GM12878 (cell line): ENCODE measurements around the gene FGF23. TPM values are rescaled to one million over a fixed set of nuclear protein-coding genes. Genes with fewer than 3 reads are reported as not detected.

Experiments
- ATAC-seq: fragments of 200-7000 bp; cut with Tn5 transposase; 3 replicates; pipeline ENCODE4 v1.9.1; 2020; ENCODE audit warnings: mild to moderate bottlenecking, moderate library complexity
- BruUV-seq: library from RNA; stranded (reverse); fragments of 400-500 nt; replicated peaks from 2 replicates; lab custom pipeline; 2021; lab: Mats Ljungman, UMichigan
- CTCF ChIA-PET: fragments of 300-600 bp; sonication (Branson Sonifier 250); formaldehyde crosslinking; extraction: SDS; loops from one replicate; lab custom pipeline; 2021; ENCODE audit warnings: inconsistent platforms; lab: Yijun Ruan, JAX
- POLR2A ChIA-PET: fragments of 350-600 bp; formaldehyde crosslinking; extraction: SDS; loops from one replicate; lab custom pipeline; 2021; ENCODE audit warnings: inconsistent platforms; lab: Charles Lee
- RAD21 ChIA-PET: fragments of 300-600 bp; sonication (Branson Sonifier 250); formaldehyde crosslinking; loops from one replicate; lab custom pipeline; 2023; ENCODE audit warnings: antibody characterized with exemption; ENCODE audit not compliant: unreplicated experiment; lab: Charles Lee
- SMC1A ChIA-PET: fragments of 300-600 bp; sonication (Branson Sonifier 250); formaldehyde crosslinking; loops from one replicate; lab custom pipeline; 2023; ENCODE audit not compliant: unreplicated experiment, uncharacterized antibody; lab: Charles Lee
- DNase-seq: peaks from one replicate; pipeline ENCODE4 v3.0.0-alpha.2; 2011; ENCODE audit warnings: low read depth, low spot score
- FAIRE-seq: peaks from 3 replicates; lab custom pipeline; 2011; peaks lifted over from hg19 to GRCh38; lab: Jason Lieb, UNC
- H2AFZ ChIP-seq: 2 replicates; pipeline ENCODE4 v1.6.0; 2011; ENCODE audit warnings: low read depth, low read length, control low read depth; ENCODE audit not compliant: control insufficient read depth
- H3K27ac ChIP-seq: 2 replicates; pipeline ENCODE4 v1.5.1; 2011; ENCODE audit warnings: control low read depth; ENCODE audit not compliant: control insufficient read depth, insufficient read depth
- H3K27me3 ChIP-seq, 2 experiments: replicated peaks in 1 of 2; 2 replicates each; pipeline versions ENCODE4 v1.6.0 to v1.6.1; 2011; ENCODE audit warnings: low read length in 1 of 2; ENCODE audit not compliant: control insufficient read depth in 2 of 2, insufficient read depth in 2 of 2
- H3K36me3 ChIP-seq, 2 experiments: 2 replicates each; pipeline ENCODE4 v1.5.1; 2011; ENCODE audit warnings: low read length in 1 of 2; ENCODE audit not compliant: control insufficient read depth in 2 of 2, insufficient read depth in 2 of 2
- H3K4me1 ChIP-seq: 2 replicates; pipeline ENCODE4 v1.6.1; 2011; ENCODE audit warnings: mild to moderate bottlenecking, low read length, moderate library complexity, mixed read lengths; ENCODE audit not compliant: control insufficient read depth, insufficient read depth
- H3K4me2 ChIP-seq: 2 replicates; pipeline ENCODE4 v1.6.0; 2011; ENCODE audit warnings: control low read depth; ENCODE audit not compliant: control insufficient read depth, insufficient read depth
- H3K4me3 ChIP-seq: fragments of 200-600 bp; sonication (generic); 2 replicates; pipeline ENCODE4 v1.5.1; 2016
- H3K79me2 ChIP-seq: 2 replicates; pipeline ENCODE4 v1.6.0; 2011; ENCODE audit warnings: low read length; ENCODE audit not compliant: control insufficient read depth, insufficient read depth
- H3K9ac ChIP-seq: 2 replicates; pipeline ENCODE4 v1.8.0; 2011; ENCODE audit warnings: low read length, control low read depth, mixed read lengths; ENCODE audit not compliant: control insufficient read depth, insufficient read depth
- H3K9me3 ChIP-seq: replicated peaks from 3 replicates; pipeline ENCODE4 v1.5.1; 2011; ENCODE audit warnings: mild to moderate bottlenecking, low read length; ENCODE audit not compliant: control insufficient read depth, insufficient read depth
- H4K20me1 ChIP-seq: 2 replicates; pipeline ENCODE4 v1.6.0; 2011; ENCODE audit not compliant: control insufficient read depth, insufficient read depth
- CHD4 ChIP-seq: fragments of 200-600 bp; sonication (generic); IDR thresholded peaks from 2 replicates; pipeline ENCODE4 v1.6.1; 2016; ENCODE audit warnings: mild to moderate bottlenecking
- CREM ChIP-seq: IDR thresholded peaks from 2 replicates; pipeline ENCODE4 v1.6.1; 2014; ENCODE audit warnings: antibody characterized with exemption, low read depth
- E2F8 ChIP-seq: fragments of 450-650 bp; IDR thresholded peaks from 2 replicates; pipeline ENCODE4 v1.6.1; 2018; ENCODE audit warnings: mild to moderate bottlenecking, low read depth, moderate library complexity; ENCODE audit not compliant: partially characterized antibody
- EGR1 ChIP-seq, 2 experiments: IDR thresholded peaks; 1 replicate in 1 of 2; 2 replicates in 1 of 2; pipeline ENCODE4 v1.6.1; 2011 to 2012; ENCODE audit warnings: low read depth in 2 of 2, low read length in 2 of 2, borderline replicate concordance in 1 of 2, mild to moderate bottlenecking in 1 of 2, moderate library complexity in 1 of 2
- POLR2A ChIP-seq: IDR thresholded peaks from 2 replicates; pipeline ENCODE4 v1.6.1; 2011; ENCODE audit warnings: low read depth, mild to moderate bottlenecking, low read length
- RAD21 ChIP-seq: IDR thresholded peaks from 2 replicates; pipeline ENCODE4 v1.6.1; 2011; ENCODE audit warnings: mild to moderate bottlenecking, low read depth, low read length, moderate library complexity; ENCODE audit not compliant: insufficient read depth
- RCOR1 ChIP-seq: conservative IDR thresholded peaks from 2 replicates; pipeline ENCODE4 v1.6.1; 2012; ENCODE audit warnings: low read depth, low read length, improper control_type of control experiment
- RUNX3 ChIP-seq: IDR thresholded peaks from 2 replicates; pipeline ENCODE4 v1.6.1; 2012; ENCODE audit warnings: low read length, inconsistent platforms
- SIX5 ChIP-seq: IDR thresholded peaks from 2 replicates; pipeline ENCODE4 v1.6.1; 2011; ENCODE audit warnings: mild to moderate bottlenecking, low read depth, low read length, moderate library complexity; ENCODE audit not compliant: severe bottlenecking
- SMAD5 ChIP-seq: IDR thresholded peaks from 2 replicates; pipeline ENCODE4 v1.6.1; 2016; ENCODE audit warnings: antibody characterized with exemption, low read depth
- SUPT20H ChIP-seq: IDR thresholded peaks from 2 replicates; pipeline ENCODE4 v1.6.1; 2011; ENCODE audit warnings: low read depth, mild to moderate bottlenecking, low read length, moderate library complexity, borderline replicate concordance; ENCODE audit not compliant: control insufficient read depth
- TARDBP ChIP-seq: IDR thresholded peaks from 2 replicates; pipeline ENCODE4 v1.6.1; 2016; ENCODE audit warnings: borderline replicate concordance
- USF1 ChIP-seq: IDR thresholded peaks from 2 replicates; pipeline ENCODE4 v1.6.1; 2011; ENCODE audit warnings: borderline replicate concordance, low read depth, mild to moderate bottlenecking, moderate library complexity, mixed read lengths, low read length; ENCODE audit not compliant: insufficient read depth; ENCODE audit errors: extremely low read length
- YY1 ChIP-seq: IDR thresholded peaks from 2 replicates; pipeline ENCODE4 v1.6.1; 2011; ENCODE audit warnings: low read depth, mild to moderate bottlenecking, low read length
- ZBED1 ChIP-seq: IDR thresholded peaks from 2 replicates; pipeline ENCODE4 v1.6.1; 2016; ENCODE audit warnings: borderline replicate concordance
- ZNF217 ChIP-seq: fragments of 450-650 bp; IDR thresholded peaks from 2 replicates; pipeline ENCODE4 v1.6.1; 2017; ENCODE audit warnings: antibody characterized with exemption, mild to moderate bottlenecking
- WGBS: methylation state at CpG from one replicate; pipeline ENCODE4 v1.1.6; 2016; ENCODE audit warnings: low lambda C conversion rate; ENCODE audit not compliant: insufficient replicate concordance, insufficient coverage; ENCODE audit errors: missing lambda C conversion rate; 5-methylcytosine and 5-hydroxymethylcytosine counted together
- in situ Hi-C: fragments of 300-500 bp; cut with MboI; formaldehyde crosslinking; loops from 9 replicates; pipeline ENCODE4 v1.14.3; 2018; ENCODE audit warnings: mixed read lengths
- intact Hi-C: fragments of 100-400 bp; cut with micrococcal nuclease; formaldehyde crosslinking; loops from one replicate; pipeline ENCODE4 v1.14.2; 2022; ENCODE audit not compliant: unreplicated experiment
- polyA plus RNA-seq, 11 experiments: library from polyadenylated mRNA; depleted of rRNA in 4 of 11; unstranded in 6 of 11; stranded (reverse) in 5 of 11; fragments of >200 nt; fragmentation: Nextera tagmentation in 4 of 11; fragmentation: Illumina TruSeq in 1 of 11; extraction: Ambion mirVana in 4 of 11; extraction: Trizol in 1 of 11; gene quantifications; 1 replicate in 1 of 11; 2 replicates in 10 of 11; pipeline versions ENCODE4 v1.2.1 to v1.2.3, GENCODE V29; 2011 to 2016; ENCODE audit warnings: inconsistent platforms in 2 of 11, missing spikeins in 2 of 11, low read depth in 1 of 11
- total RNA-seq, 4 experiments: library from RNA; depleted of rRNA in 3 of 4; stranded (reverse); fragments of >200 nt in 3 of 4; fragmentation: Illumina TruSeq in 1 of 4; extraction: Trizol in 1 of 4; gene quantifications; 2 replicates each; pipeline versions ENCODE4 v1.2.1 to v1.2.3, GENCODE V29; 2013 to 2021

Gene FGF23
- total and polyA plus RNA-seq, 10 of the 15 experiments (the other 5 are each of a cell fraction or from before 2014, with no cell fraction given) = not detected

GRCh38 chr12:4355156-4356040 is 24.1 kb downstream of the FGF23 start:
- Histone ChIP-seq H3K27me3 (no peaks in the 10 kb centered on the region), H2AFZ (no peak overlapping the region), H3K36me3 (peaks cover 0 to 4% of the 10 kb centered on the region in 2 experiments), H3K4me2 (no peak overlapping the region), H4K20me1 (no peaks in the 10 kb centered on the region), H3K4me3 (no peak overlapping the region), H3K9me3 (no peaks in the 10 kb centered on the region), H3K27ac (no peak overlapping the region), H3K4me1 (no peaks in the 10 kb centered on the region), H3K79me2 (no peaks in the 10 kb centered on the region), H3K9ac (no peak overlapping the region)
- DNase-seq (no peak), FAIRE-seq (no peak), ATAC-seq (no peak)
- POLR2A ChIA-PET = no interaction called here
- intact Hi-C loops = loop anchor here (10.0 kb wide), 1 partner anchor 471 kb away; no protein-coding TSS in a partner anchor
- in situ Hi-C loops = no loop called here
- WGBS = 91% methylated on average over 3 of the region's 3 CpGs
- SMC1A ChIA-PET = interaction anchor here (0.7 kb wide), 1 partner anchor 1995 kb away, joined by 3 read pairs; no protein-coding TSS in a partner anchor
- TF ChIP-seq SUPT20H = no peak
- no peak for TF ChIP-seq EGR1 (IDR thresholded peaks at IDR 0.05; ENCODE audit: borderline replicate concordance in 1 of 2, low read depth in 2 of 2, low read length in 2 of 2)
- no peak for TF ChIP-seq YY1
- TF ChIP-seq RUNX3 = peak; percentile 42; the same call in 1 of the 2 replicates
- TF ChIP-seq RAD21 = no peak
- no peak for TF ChIP-seq ZBED1
- no peak for TF ChIP-seq SIX5
- no peak for TF ChIP-seq CHD4
- TF ChIP-seq ZNF217 = no peak
- no peak for TF ChIP-seq E2F8
- no peak for TF ChIP-seq RCOR1
- no peak for TF ChIP-seq CREM
- TF ChIP-seq POLR2A = peak; percentile 31
- TF ChIP-seq USF1 = no peak
- TF ChIP-seq TARDBP = no peak
- TF ChIP-seq SMAD5 = no peak
- RAD21 ChIA-PET = no interaction called here
- BruUV-seq = no TSS peak
- CTCF ChIA-PET = interaction anchor here (0.6 to 1.1 kb wide), 6 partner anchors 10 to 361 kb away, joined by 3 to 4 read pairs (median 4); no protein-coding TSS in a partner anchor
